Measurements from ENCODE around the gene TUBA8. TPM values are rescaled to one million over a fixed set of nuclear protein-coding genes. Genes with fewer than 3 reads are reported as not detected.

The TUBA8 gene
- total and polyA plus RNA-seq, 2 donors (not counting 3 experiments of a cell fraction or from before 2014, with no cell fraction given): 6.9 to 8.9 TPM

GRCh38 chr22:18071968-18072310 lies 38.7 kb upstream of the TUBA8 start:
- ChIA-PET CTCF (interaction anchor here (1.1 to 8.5 kb wide), 6 partner anchors 9 to 330 kb away, joined by 3 to 385 read pairs (median 6); no protein-coding TSS in a partner anchor), POLR2A (interaction anchor here (0.7 kb wide), 1 partner anchor 21 kb away, joined by 3 read pairs; no protein-coding TSS in a partner anchor)
- Histone ChIP-seq H3K9me3 (replicated peaks; ENCODE audit: control insufficient read depth, insufficient read depth, low read length) (no peaks in the 10 kb centered on the region), H3K9ac (replicated peaks; ENCODE audit: extremely low read depth, insufficient read depth, low read length) (no peak overlapping the region), H3K36me3 (ENCODE audit: control insufficient read depth in 2 of 2, extremely low read depth in 1 of 2, insufficient read depth in 2 of 2, low read length in 2 of 2) (no peaks in the 10 kb centered on the region), H3K4me1 (ENCODE audit: control insufficient read depth, extremely low read depth, insufficient read depth, low read length) (peaks cover 9% of the 10 kb centered on the region), H3K4me3 (replicated peaks in 1 of 3; ENCODE audit: insufficient read depth in 1 of 3, low read depth in 1 of 3, low read length in 3 of 3) (no peak overlapping the region), H3K27me3 (ENCODE audit: control insufficient read depth in 2 of 2, insufficient read depth in 2 of 2, low read length in 2 of 2) (peaks cover 20 to 21% of the 10 kb centered on the region in 2 experiments), H3K27ac (ENCODE audit: insufficient read depth, low read depth, low read length) (no peak overlapping the region), H3K79me2 (ENCODE audit: control insufficient read depth, insufficient read depth, low read length) (no peaks in the 10 kb centered on the region), H4K20me1 (replicated peaks; ENCODE audit: control insufficient read depth, extremely low read depth, insufficient read depth, low read length) (no peaks in the 10 kb centered on the region), H2AFZ (ENCODE audit: low read depth, low read length) (no peak overlapping the region), H3K4me2 (ENCODE audit: insufficient read depth, low read length) (no peak overlapping the region), H3K9me1 (replicated peaks; ENCODE audit: control insufficient read depth, extremely low read depth, insufficient read depth, low read length) (no peaks in the 10 kb centered on the region)
- no peak for FAIRE-seq
- DNase-seq (ENCODE audit: low read depth, low spot score): no peak
- no TSS peak for BruUV-seq (replicated peaks)
- intact Hi-C loops (cut with micrococcal nuclease): loop anchor here (10.0 kb wide), 1 partner anchor 437 kb away; the partner anchor contains the start of gene BCL2L13
- no peak for TF ChIP-seq JUN (IDR thresholded peaks at IDR 0.05; ENCODE audit: borderline replicate concordance, insufficient read depth, insufficient read length, low read depth)
- no peak for TF ChIP-seq MAX (IDR thresholded peaks at IDR 0.05; ENCODE audit: insufficient read depth, insufficient read length)
- no peak for TF ChIP-seq CTCF (IDR thresholded peaks at IDR 0.05; ENCODE audit: extremely low read depth in 1 of 2, insufficient read depth in 1 of 2, low read depth in 1 of 2, low read length in 2 of 2)
- no peak for TF ChIP-seq FOS (IDR thresholded peaks at IDR 0.05; ENCODE audit: borderline replicate concordance, insufficient read depth, low read length)
- no peak for TF ChIP-seq POLR2A (IDR thresholded peaks at IDR 0.05; ENCODE audit: low read depth, low read length)
- no peak for TF ChIP-seq MYC (IDR thresholded peaks at IDR 0.05; ENCODE audit: low read depth, low read length)
- dilution Hi-C loops (cut with MboI; ENCODE audit: extremely low pct_ligation_motif_present, low sequenced_read_pairs): no loop called here
